Osteoblast (primary cell): ENCODE measurements around the gene MEOX1. TPM values are rescaled to one million over a fixed set of nuclear protein-coding genes. Genes with fewer than 3 reads are reported as not detected.

Experiments
- DNase-seq: peaks from one replicate; pipeline ENCODE4 v3.0.0; 2011; ENCODE audit warnings: low spot score, mixed read lengths; ENCODE audit not compliant: insufficient read length; ENCODE audit errors: missing footprints
- H2AFZ ChIP-seq: 2 replicates; pipeline ENCODE4 v1.6.0; 2011; ENCODE audit warnings: mild to moderate bottlenecking, low read length
- H3K27ac ChIP-seq: 2 replicates; pipeline ENCODE4 v1.5.1; 2011; ENCODE audit warnings: mild to moderate bottlenecking, low read depth, low read length, moderate library complexity
- H3K27me3 ChIP-seq: 2 replicates; pipeline ENCODE4 v1.6.0; 2012; ENCODE audit warnings: mild to moderate bottlenecking, control low read depth, inconsistent platforms, low read length, moderate library complexity; ENCODE audit not compliant: insufficient read depth
- H3K36me3 ChIP-seq: 2 replicates; pipeline ENCODE4 v1.5.1; 2011; ENCODE audit warnings: mild to moderate bottlenecking, low read length, control low read depth, moderate library complexity; ENCODE audit not compliant: insufficient read depth
- H3K4me1 ChIP-seq: 2 replicates; pipeline ENCODE4 v1.5.1; 2011; ENCODE audit warnings: mild to moderate bottlenecking, low read length, control low read depth, moderate library complexity; ENCODE audit not compliant: insufficient read depth
- H3K4me2 ChIP-seq: 2 replicates; pipeline ENCODE4 v1.6.0; 2011; ENCODE audit warnings: mild to moderate bottlenecking, low read length; ENCODE audit not compliant: insufficient read depth
- H3K4me3 ChIP-seq: fragments of 200-600 bp; sonication (generic); 3 replicates; pipeline ENCODE4 v1.5.1; 2012; ENCODE audit warnings: mild to moderate bottlenecking, low read length, inconsistent platforms; ENCODE audit not compliant: insufficient read depth
- H3K79me2 ChIP-seq: 2 replicates; pipeline ENCODE4 v1.6.0; 2012; ENCODE audit warnings: mild to moderate bottlenecking, low read length, control low read depth, inconsistent platforms; ENCODE audit not compliant: insufficient read depth
- H3K9me3 ChIP-seq: 2 replicates; pipeline ENCODE4 v1.5.1; 2011; ENCODE audit warnings: low read depth, low read length, control low read depth
- H4K20me1 ChIP-seq: 2 replicates; pipeline ENCODE4 v1.6.0; 2012; ENCODE audit warnings: mild to moderate bottlenecking, low read length, control low read depth; ENCODE audit not compliant: insufficient read depth
- total RNA-seq: library from RNA; depleted of rRNA; stranded (reverse); fragments of >200 nt; gene quantifications from 2 replicates; pipeline ENCODE4 v1.2.3, GENCODE V29; 2012
- TF ChIP-seq, protein P1 (sequence below): IDR thresholded peaks from 2 replicates; pipeline ENCODE4 v1.5.1; 2011; ENCODE audit warnings: mild to moderate bottlenecking, low read depth, low read length, moderate library complexity; ENCODE audit errors: extremely low read depth

MEOX1 gene
- total RNA-seq, 1 donor = under 0.01 TPM

DNA sequence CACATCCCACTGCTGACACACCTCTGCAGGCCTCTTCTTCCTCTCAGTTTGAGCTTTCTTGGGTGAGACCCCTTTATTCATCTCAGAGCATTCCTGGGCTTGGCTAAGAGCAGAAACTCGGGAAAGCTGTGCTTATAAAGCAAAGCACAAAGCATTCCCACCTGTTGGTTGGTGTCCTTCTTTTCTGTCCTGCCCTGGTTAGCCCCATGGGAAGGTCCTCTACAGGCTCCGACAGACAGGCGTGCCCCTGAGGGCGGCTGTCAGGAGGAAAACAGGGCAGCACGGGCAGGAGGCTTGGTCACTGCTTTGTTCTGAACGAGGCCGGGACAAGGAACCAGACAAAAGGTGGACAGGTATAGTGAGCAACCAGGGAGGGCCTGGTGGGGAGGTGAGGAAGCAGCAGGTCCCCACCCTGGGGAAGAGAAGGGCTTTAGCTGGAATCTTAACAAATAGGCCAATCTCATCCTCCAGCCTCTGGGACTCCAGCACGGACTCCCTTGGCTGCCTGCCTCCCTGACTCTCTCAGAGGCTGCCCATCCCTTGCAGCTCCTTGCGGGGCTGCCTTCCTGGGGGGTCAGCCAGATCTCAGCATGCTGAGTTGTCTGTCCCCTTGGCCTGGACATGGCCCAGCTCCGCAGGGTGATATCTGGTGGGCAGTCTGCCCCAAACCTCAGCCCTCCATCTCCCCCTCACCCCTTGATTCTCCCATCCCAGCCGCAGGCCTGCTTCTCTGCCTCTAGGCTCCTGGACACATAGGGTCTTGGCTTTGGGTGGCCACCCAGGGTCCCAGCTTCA lies 1.7 kb downstream of the MEOX1 start:
- H3K36me3 ChIP-seq = no peaks in the 10 kb centered on the region
- DNase-seq = no peak
- H3K9me3 ChIP-seq = no peaks in the 10 kb centered on the region

GRCh38 chr17:43658900-43659299 lies 2.8 kb downstream of the MEOX1 start:
- Histone ChIP-seq H3K4me3 (no peak overlapping the region), H2AFZ (no peak overlapping the region), H3K27ac (no peak overlapping the region), H3K36me3 (no peaks in the 10 kb centered on the region), H4K20me1 (no peaks in the 10 kb centered on the region), H3K27me3 (peaks cover 15% of the 10 kb centered on the region), H3K4me2 (no peak overlapping the region), H3K79me2 (no peaks in the 10 kb centered on the region), H3K4me1 (peaks cover 13% of the 10 kb centered on the region), H3K9me3 (no peaks in the 10 kb centered on the region)
- TF ChIP-seq, protein P1, sequence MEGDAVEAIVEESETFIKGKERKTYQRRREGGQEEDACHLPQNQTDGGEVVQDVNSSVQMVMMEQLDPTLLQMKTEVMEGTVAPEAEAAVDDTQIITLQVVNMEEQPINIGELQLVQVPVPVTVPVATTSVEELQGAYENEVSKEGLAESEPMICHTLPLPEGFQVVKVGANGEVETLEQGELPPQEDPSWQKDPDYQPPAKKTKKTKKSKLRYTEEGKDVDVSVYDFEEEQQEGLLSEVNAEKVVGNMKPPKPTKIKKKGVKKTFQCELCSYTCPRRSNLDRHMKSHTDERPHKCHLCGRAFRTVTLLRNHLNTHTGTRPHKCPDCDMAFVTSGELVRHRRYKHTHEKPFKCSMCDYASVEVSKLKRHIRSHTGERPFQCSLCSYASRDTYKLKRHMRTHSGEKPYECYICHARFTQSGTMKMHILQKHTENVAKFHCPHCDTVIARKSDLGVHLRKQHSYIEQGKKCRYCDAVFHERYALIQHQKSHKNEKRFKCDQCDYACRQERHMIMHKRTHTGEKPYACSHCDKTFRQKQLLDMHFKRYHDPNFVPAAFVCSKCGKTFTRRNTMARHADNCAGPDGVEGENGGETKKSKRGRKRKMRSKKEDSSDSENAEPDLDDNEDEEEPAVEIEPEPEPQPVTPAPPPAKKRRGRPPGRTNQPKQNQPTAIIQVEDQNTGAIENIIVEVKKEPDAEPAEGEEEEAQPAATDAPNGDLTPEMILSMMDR = no peak
- DNase-seq = no peak

More for the DNA sequence above, 1.7 kb downstream of the MEOX1 start:
- H3K4me3 ChIP-seq = no peak overlapping the region
- TF ChIP-seq, protein P1 = no peak
- peaks cover 13% of the 10 kb centered on the region for H3K4me1 ChIP-seq
- H3K27me3 ChIP-seq = peaks cover 15% of the 10 kb centered on the region
- H4K20me1 ChIP-seq = no peaks in the 10 kb centered on the region
- H3K4me2 ChIP-seq = no peak overlapping the region
- no peak overlapping the region for H2AFZ ChIP-seq
- H3K79me2 ChIP-seq = no peaks in the 10 kb centered on the region
- no peak overlapping the region for H3K27ac ChIP-seq

- Histone ChIP-seq H2AFZ (no peak overlapping the region), H3K4me1 (no peaks in the 10 kb centered on the region), H3K4me2 (no peak overlapping the region), H3K4me3 (no peak overlapping the region), H3K36me3 (no peaks in the 10 kb centered on the region), H3K9me3 (no peaks in the 10 kb centered on the region), H3K27me3 (peaks cover 15% of the 10 kb centered on the region), H3K27ac (no peak overlapping the region), H3K79me2 (no peaks in the 10 kb centered on the region), H4K20me1 (no peaks in the 10 kb centered on the region)
- DNase-seq = no peak
- TF ChIP-seq, protein P1 = no peak
Measured at GRCh38 chr17:43655693-43656255, 5.9 kb downstream of the MEOX1 start.

DNA sequence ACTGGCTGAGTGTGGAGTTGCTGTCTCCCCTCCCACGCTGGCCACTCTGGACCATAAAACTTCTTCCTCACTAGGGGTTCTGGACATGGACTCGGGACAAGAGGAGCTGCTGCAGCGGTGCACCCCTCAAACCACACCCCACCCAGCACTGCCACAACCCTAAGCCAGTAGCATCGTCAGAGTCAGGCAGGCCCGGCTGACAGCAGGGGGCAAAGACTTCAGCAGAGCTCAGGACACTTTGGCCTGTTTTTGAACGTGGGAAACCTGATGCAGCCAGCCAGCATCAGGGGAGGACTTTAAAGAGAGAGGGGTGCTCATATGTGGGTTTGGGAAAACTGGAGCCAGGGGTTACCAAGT lies 9.6 kb downstream of the MEOX1 start:
- no peak overlapping the region for H3K4me2 ChIP-seq
- TF ChIP-seq, protein P1 = no peak
- DNase-seq = no peak
- no peaks in the 10 kb centered on the region for H3K9me3 ChIP-seq
- no peaks in the 10 kb centered on the region for H4K20me1 ChIP-seq
- H2AFZ ChIP-seq = no peak overlapping the region
- H3K4me3 ChIP-seq = no peak overlapping the region
- H3K36me3 ChIP-seq = no peaks in the 10 kb centered on the region
- peaks cover 7% of the 10 kb centered on the region for H3K27me3 ChIP-seq
- H3K79me2 ChIP-seq = no peaks in the 10 kb centered on the region
- H3K4me1 ChIP-seq = no peaks in the 10 kb centered on the region
- no peak overlapping the region for H3K27ac ChIP-seq
